ENCODE data around the gene AMBRA1.

GRCh38 chr11:46588131-46588530, 5.7 kb downstream of the AMBRA1 start:
- TF ChIP-seq, protein P1, sequence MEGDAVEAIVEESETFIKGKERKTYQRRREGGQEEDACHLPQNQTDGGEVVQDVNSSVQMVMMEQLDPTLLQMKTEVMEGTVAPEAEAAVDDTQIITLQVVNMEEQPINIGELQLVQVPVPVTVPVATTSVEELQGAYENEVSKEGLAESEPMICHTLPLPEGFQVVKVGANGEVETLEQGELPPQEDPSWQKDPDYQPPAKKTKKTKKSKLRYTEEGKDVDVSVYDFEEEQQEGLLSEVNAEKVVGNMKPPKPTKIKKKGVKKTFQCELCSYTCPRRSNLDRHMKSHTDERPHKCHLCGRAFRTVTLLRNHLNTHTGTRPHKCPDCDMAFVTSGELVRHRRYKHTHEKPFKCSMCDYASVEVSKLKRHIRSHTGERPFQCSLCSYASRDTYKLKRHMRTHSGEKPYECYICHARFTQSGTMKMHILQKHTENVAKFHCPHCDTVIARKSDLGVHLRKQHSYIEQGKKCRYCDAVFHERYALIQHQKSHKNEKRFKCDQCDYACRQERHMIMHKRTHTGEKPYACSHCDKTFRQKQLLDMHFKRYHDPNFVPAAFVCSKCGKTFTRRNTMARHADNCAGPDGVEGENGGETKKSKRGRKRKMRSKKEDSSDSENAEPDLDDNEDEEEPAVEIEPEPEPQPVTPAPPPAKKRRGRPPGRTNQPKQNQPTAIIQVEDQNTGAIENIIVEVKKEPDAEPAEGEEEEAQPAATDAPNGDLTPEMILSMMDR (IDR thresholded peaks at IDR 0.05), result no peak
- no peak for TF ChIP-seq POLR2A (IDR thresholded peaks at IDR 0.05)
